Amniotic stem cell (primary cell): Measurements from ENCODE around the gene UFSP1.
A peak's percentile ranks its signal among the peaks of the same experiment; 100 is the strongest.

ENCODE experiments used
- DNase-seq: peaks from one replicate; lab custom pipeline; 2025; lab: John Stamatoyannopoulos, UW

Gene UFSP1

GRCh38 chr7:100882201-100882600 is 7.3 kb downstream of the UFSP1 start:
- DNase-seq, result no peak

GRCh38 chr7:100881136-100881535 is 8.4 kb downstream of the UFSP1 start:
- no peak for DNase-seq

- no peak for DNase-seq
Measured at GRCh38 chr7:100880645-100881044, 8.9 kb downstream of the UFSP1 start.

- no peak for DNase-seq
Measured at GRCh38 chr7:100879685-100880261, 9.7 kb downstream of the UFSP1 start.

- DNase-seq, result no peak
Measured at GRCh38 chr7:100878685-100879084, 10.8 kb downstream of the UFSP1 start.

GRCh38 chr7:100878013-100878412 is 11.5 kb downstream of the UFSP1 start:
- no peak for DNase-seq

GRCh38 chr7:100875356-100875751 is 14.2 kb downstream of the UFSP1 start:
- no peak for DNase-seq

- DNase-seq, result peak; percentile 95
Measured at GRCh38 chr7:100874577-100875355, 14.7 kb downstream of the UFSP1 start, which contains the start of gene SRRT. SRRT (plus strand) TSS chr7:100875103; CDS start chr7:100875591, 488 bp downstream.

GRCh38 chr7:100874300-100874576 is 15.3 kb downstream of the UFSP1 start:
- DNase-seq, result no peak

GRCh38 chr7:100873599-100874299 is 15.8 kb downstream of the UFSP1 start:
- no peak for DNase-seq

- no peak for DNase-seq
Measured at GRCh38 chr7:100867776-100868485, 21.6 kb downstream of the UFSP1 start.

GRCh38 chr7:100867040-100867775 is 22.3 kb downstream of the UFSP1 start, which contains the start of gene TRIP6:
TRIP6 (plus strand) TSS chr7:100867387; CDS start chr7:100867498, 111 bp downstream.
- peak; percentile 86 for DNase-seq

GRCh38 chr7:100866729-100867039 is 22.8 kb downstream of the UFSP1 start:
- DNase-seq, result no peak

- DNase-seq, result no peak
Measured at GRCh38 chr7:100865938-100866728, 23.4 kb downstream of the UFSP1 start.

GRCh38 chr7:100865372-100865911 is 24.1 kb downstream of the UFSP1 start:
- DNase-seq, result no peak

GRCh38 chr7:100864263-100864845 is 25.2 kb downstream of the UFSP1 start:
- DNase-seq, result no peak

- DNase-seq, result no peak
Measured at GRCh38 chr7:100863406-100863950, 26.0 kb downstream of the UFSP1 start.

GRCh38 chr7:100861616-100861985 is 27.9 kb downstream of the UFSP1 start:
- DNase-seq, result no peak

GRCh38 chr7:100860702-100861615 is 28.6 kb downstream of the UFSP1 start:
- no peak for DNase-seq
